Measurements from ENCODE around the gene SLF2.

The SLF2 gene, protein sequence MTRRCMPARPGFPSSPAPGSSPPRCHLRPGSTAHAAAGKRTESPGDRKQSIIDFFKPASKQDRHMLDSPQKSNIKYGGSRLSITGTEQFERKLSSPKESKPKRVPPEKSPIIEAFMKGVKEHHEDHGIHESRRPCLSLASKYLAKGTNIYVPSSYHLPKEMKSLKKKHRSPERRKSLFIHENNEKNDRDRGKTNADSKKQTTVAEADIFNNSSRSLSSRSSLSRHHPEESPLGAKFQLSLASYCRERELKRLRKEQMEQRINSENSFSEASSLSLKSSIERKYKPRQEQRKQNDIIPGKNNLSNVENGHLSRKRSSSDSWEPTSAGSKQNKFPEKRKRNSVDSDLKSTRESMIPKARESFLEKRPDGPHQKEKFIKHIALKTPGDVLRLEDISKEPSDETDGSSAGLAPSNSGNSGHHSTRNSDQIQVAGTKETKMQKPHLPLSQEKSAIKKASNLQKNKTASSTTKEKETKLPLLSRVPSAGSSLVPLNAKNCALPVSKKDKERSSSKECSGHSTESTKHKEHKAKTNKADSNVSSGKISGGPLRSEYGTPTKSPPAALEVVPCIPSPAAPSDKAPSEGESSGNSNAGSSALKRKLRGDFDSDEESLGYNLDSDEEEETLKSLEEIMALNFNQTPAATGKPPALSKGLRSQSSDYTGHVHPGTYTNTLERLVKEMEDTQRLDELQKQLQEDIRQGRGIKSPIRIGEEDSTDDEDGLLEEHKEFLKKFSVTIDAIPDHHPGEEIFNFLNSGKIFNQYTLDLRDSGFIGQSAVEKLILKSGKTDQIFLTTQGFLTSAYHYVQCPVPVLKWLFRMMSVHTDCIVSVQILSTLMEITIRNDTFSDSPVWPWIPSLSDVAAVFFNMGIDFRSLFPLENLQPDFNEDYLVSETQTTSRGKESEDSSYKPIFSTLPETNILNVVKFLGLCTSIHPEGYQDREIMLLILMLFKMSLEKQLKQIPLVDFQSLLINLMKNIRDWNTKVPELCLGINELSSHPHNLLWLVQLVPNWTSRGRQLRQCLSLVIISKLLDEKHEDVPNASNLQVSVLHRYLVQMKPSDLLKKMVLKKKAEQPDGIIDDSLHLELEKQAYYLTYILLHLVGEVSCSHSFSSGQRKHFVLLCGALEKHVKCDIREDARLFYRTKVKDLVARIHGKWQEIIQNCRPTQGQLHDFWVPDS

DNA sequence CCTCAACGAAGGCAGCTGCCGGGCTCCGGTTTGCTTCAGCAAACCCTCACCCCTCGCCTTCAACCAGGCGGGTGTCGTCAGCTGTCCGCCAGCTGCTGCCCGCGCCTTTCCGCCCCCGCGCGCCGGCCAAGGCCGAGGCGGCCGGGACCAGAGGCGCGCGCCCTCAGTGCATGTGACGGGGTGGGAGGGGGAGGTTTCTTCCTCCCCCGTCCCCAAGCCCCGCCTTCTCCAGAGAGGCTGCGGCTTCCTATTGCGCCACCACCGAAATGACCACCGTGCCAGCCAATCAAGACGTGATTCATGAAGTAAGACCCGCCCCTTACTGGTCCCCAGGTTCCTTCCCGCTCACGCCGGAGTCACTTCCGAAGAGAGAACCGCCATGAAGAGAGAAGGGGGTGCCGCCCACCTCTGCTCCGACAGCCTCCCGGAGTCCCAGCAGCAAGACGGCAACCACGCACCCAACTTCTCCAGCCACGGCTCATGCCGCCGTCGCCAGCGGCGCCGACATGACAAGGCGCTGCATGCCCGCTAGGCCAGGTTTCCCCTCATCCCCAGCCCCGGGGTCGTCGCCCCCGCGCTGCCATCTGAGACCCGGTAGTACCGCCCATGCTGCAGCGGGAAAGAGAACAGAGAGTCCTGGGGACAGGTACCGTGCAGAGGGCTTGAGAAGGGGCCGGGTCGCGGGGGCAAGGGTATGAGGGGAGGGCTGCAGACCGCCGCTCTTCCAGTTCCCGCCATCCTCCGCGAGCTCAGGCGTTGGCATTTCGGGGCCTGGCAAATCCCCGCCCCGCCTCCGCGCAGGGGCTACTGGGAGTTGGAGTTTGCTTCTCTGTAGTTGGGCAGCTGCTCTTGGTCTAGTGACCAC is at the start of gene SLF2:
Gene SLF2, plus strand, starts transcription at position 359 of the 865 bp plus-strand sequence. Its CDS starts 148 bp downstream, at position 507.
- TF ChIP-seq, protein P1, sequence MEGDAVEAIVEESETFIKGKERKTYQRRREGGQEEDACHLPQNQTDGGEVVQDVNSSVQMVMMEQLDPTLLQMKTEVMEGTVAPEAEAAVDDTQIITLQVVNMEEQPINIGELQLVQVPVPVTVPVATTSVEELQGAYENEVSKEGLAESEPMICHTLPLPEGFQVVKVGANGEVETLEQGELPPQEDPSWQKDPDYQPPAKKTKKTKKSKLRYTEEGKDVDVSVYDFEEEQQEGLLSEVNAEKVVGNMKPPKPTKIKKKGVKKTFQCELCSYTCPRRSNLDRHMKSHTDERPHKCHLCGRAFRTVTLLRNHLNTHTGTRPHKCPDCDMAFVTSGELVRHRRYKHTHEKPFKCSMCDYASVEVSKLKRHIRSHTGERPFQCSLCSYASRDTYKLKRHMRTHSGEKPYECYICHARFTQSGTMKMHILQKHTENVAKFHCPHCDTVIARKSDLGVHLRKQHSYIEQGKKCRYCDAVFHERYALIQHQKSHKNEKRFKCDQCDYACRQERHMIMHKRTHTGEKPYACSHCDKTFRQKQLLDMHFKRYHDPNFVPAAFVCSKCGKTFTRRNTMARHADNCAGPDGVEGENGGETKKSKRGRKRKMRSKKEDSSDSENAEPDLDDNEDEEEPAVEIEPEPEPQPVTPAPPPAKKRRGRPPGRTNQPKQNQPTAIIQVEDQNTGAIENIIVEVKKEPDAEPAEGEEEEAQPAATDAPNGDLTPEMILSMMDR (conservative IDR thresholded peaks at IDR 0.05) = no peak
- H3K27ac ChIP-seq = peak within 1 kb of the TSS; percentile 83

DNA sequence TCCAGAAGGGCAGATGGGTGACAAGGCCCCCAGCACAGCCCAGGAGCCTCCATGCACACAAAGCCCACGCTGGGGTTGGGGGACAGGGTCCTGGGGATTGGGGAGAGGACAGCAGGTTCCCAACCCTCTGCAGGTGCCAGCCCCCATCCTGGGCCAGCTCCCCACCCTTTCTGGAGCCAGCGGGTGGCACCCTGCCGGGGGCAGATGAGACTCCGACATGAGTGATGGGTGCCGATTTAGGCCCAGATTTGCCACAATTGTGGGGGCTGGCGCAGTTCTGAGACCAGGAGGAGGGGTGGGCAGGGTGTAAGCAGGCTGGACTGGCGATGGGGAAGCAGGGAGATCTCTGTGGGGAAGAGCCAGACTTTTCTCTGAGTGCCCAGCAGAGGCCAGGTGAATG is 49.3 kb upstream of the SLF2 start:
- no peak overlapping the region for H3K27ac ChIP-seq
- TF ChIP-seq, protein P1 (conservative IDR thresholded peaks at IDR 0.05) = no peak

DNA sequence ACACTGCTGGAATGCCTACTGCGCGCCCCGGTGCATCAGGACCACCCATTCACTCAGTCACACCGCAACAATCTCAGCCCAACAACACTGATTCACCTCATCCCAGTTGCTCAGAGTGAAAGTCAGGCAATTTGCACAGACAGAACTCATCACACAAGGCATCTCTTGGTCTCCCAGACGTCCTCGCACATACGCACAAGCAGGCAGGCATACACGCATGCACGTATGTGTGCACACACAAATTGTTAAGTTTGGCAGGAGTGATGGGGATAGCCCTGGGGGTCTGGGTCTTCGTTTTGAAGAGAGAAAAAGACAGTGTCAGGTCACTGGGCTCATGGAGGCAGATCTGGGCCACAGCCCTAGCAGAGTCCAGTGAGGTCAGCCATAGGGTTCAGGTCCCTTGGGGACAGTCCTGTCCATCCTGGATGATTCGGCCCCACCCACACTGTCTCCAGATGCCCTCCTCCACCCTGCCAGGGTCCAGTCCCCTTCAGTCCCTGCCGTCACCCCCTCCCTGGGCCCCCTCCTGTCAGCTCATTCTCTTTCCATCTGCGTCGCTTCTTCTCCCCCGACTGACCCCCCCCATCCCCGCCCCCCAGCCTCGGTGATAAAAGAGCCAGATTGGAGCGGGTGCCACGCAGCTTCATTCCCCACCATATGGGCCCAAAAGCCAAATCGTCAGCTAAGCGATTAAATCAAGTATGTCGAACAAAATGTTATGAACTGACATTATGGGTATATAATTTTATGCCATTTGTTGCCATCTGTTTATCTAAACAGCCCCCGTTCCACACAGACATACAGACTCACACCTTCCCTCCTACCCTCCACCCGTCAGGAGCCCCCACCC is 48.5 kb upstream of the SLF2 start:
- no peak overlapping the region for H3K27ac ChIP-seq
- TF ChIP-seq, protein P1 (conservative IDR thresholded peaks at IDR 0.05) = no peak

DNA sequence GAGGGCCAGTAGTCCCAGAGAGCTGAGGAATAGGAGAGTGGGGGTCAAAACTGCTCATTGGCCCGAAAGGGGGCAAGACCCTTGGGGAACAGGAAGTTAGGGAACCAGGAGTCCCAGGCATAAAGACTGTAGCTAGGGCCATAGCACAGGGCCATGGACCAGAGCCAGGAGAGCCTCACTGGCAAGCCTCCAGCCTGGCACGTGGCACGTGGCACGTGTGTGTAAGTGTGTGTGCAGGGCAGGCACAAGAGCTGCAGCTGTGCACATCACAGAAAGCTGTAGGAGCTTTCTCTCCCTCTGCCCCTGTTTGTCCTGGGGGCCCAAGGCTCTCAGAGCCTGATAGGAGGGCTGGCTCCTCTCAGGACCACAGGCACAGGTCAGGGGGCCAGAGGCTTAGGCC is 47.8 kb upstream of the SLF2 start:
- no peak overlapping the region for H3K27ac ChIP-seq
- TF ChIP-seq, protein P1 (conservative IDR thresholded peaks at IDR 0.05) = no peak

DNA sequence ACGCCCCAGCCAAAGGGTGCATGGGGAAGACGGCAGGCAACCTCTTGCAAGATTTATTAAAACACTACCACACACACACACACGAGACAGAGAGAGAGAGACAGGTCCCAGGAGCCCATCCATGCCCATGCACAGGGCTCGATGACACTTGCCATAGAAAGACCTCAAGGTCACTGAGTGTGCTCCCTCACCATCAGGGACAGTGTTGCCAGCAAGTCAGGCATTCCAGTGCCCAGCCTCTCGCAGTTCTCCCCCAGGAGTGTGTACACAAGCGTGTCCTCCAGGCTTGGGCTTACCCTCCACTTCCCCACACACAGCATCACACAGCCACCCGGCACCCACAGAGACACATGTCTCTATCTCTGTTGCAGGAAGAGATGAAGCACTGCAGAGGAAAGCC is 46.8 kb upstream of the SLF2 start:
- no peak overlapping the region for H3K27ac ChIP-seq
- TF ChIP-seq, protein P1 (conservative IDR thresholded peaks at IDR 0.05) = no peak

DNA sequence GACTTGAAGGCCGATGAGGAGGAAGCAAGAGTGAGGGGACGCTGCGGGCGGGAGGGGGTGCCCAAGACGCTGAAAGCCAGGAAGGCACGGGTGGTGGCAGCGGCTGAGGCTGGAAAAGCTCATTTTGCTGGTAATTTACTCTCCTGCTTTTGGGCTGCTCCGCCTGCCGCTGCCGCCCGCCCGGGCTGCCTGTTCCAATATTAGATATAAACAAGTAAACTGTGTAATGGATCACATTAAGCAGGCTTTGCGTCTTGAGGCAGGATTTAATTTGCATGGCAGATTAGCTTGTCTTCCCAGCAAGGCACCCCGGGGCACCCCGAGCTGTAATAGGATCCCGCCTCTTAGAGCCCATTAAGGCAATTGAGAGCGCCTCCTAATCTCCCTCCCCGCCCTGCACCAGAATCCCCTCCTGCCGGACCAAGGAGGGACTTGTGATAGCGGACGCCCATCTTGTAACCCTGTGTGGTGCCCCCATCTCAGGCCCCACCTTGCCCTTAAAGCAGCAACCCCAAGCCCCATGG is 46.1 kb upstream of the SLF2 start:
- H3K27ac ChIP-seq = no peak overlapping the region
- TF ChIP-seq, protein P1 (conservative IDR thresholded peaks at IDR 0.05) = no peak

Data from VCaP (cell line).